Adrenal gland (tissue), 12 donors: ENCODE measurements around the gene FDX2. TPM values are rescaled to one million over a fixed set of nuclear protein-coding genes. Genes with fewer than 3 reads are reported as not detected.

Experiments
- DNase-seq, 7 donors: peaks; one replicate each; pipeline ENCODE4 v3.0.0-alpha.2; 2019 to 2020
- H3K27ac ChIP-seq, 5 donors: fragments of 200-600 bp; sonication (generic) in 4 of 5; 1 replicate in 3 of 5; 2 replicates in 2 of 5; pipeline versions ENCODE4 v1.5.1 to v1.8.0; 2016 to 2020; ENCODE audit warnings: mild to moderate bottlenecking in 1 of 5
- H3K27me3 ChIP-seq: fragments of 200-600 bp; 2 replicates; pipeline ENCODE4 v1.8.0; 2021
- H3K36me3 ChIP-seq, 2 donors: fragments of 200-600 bp; replicated peaks in 1 of 2; 1 replicate in 1 of 2; 2 replicates in 1 of 2; pipeline versions ENCODE4 v1.5.1 to v1.8.0; 2018 to 2022
- H3K4me1 ChIP-seq, 2 donors: fragments of 200-600 bp; replicated peaks in 1 of 2; 1 replicate in 1 of 2; 2 replicates in 1 of 2; pipeline versions ENCODE4 v1.5.1 to v1.8.0; 2018 to 2021
- H3K4me3 ChIP-seq, 4 donors: fragments of 200-600 bp; sonication (generic) in 3 of 4; one replicate each; pipeline ENCODE4 v1.5.1; 2016 to 2018
- H3K9me3 ChIP-seq, 3 donors: fragments of 200-600 bp; sonication (generic) in 1 of 3; replicated peaks in 1 of 3; 1 replicate in 2 of 3; 2 replicates in 1 of 3; pipeline versions ENCODE4 v1.5.1 to v1.8.0; 2016 to 2021
- POLR2A ChIP-seq, 2 donors: fragments of 450-650 bp; IDR thresholded peaks; one replicate each; pipeline ENCODE4 v1.6.1; 2017; ENCODE audit warnings: antibody characterized with exemption in 2 of 2, mild to moderate bottlenecking in 2 of 2, moderate library complexity in 1 of 2
- WGBS, 4 donors: extraction: QIAGEN DNeasy Blood & Tissue Kit in 2 of 4; methylation state at CpG; one replicate each; pipeline versions ENCODE4 v1.1.5 to v1.1.7; 2013 to 2017; 5-methylcytosine and 5-hydroxymethylcytosine counted together
- intact Hi-C, 2 donors: fragments of 100-400 bp; cut with DNase I; formaldehyde crosslinking; loops; one replicate each; pipeline versions ENCODE4 v1.14.1 to v1.15.0; 2022 to 2023
- polyA plus RNA-seq, 3 donors: library from polyadenylated mRNA; stranded (reverse); fragments of 200-250 nt in 2 of 3; fragments of 350-450 nt in 1 of 3; fragmentation: Illumina TruSeq in 1 of 3; extraction: RNeasy Lipid Tissue Mini Kit (QIAGEN cat#74804) in 1 of 3; gene quantifications; one replicate each; pipeline ENCODE4 v1.2.3, GENCODE V29; 2013 to 2014
- total RNA-seq, 9 donors: library from RNA; depleted of rRNA in 4 of 9; stranded (reverse); fragments of >200 nt in 4 of 9; fragments of 120-200 nt in 1 of 9; fragmentation: NEBNext Ultra II Directional in 1 of 9; extraction: Animal tissue kit (Norgen Biotek cat#: 25700) in 1 of 9; gene quantifications; one replicate each; pipeline versions ENCODE4 v1.1.0 to v1.2.4, GENCODE V29; 2013 to 2023
- TF ChIP-seq, protein P1 (sequence below), 6 experiments: fragments of 450-650 bp in 4 of 6; fragments of 200-600 bp in 2 of 6; sonication (generic) in 1 of 6; IDR thresholded peaks; 1 replicate in 5 of 6; 2 replicates in 1 of 6; pipeline versions ENCODE4 v1.5.1 to v1.8.0; 2016 to 2021; ENCODE audit warnings: antibody characterized with exemption in 6 of 6, mild to moderate bottlenecking in 2 of 6, moderate library complexity in 1 of 6
- donor health status: healthy with polysubstance abuse.
- donor health status: Bipolar disorder and iron deficiency.
- donor health status: DM: yes; HTN: yes; CAD: no.
- donor health status: DM: no; HTN: no; CAD: no.
- donor health status: DM: no; HTN: no; CAD: no.
- donor health status: DM: yes; HTN: yes; CAD: no.

The FDX2 gene
- total and polyA plus RNA-seq, 12 donors = 21.1 to 45.3 (median 31.3) TPM

DNA sequence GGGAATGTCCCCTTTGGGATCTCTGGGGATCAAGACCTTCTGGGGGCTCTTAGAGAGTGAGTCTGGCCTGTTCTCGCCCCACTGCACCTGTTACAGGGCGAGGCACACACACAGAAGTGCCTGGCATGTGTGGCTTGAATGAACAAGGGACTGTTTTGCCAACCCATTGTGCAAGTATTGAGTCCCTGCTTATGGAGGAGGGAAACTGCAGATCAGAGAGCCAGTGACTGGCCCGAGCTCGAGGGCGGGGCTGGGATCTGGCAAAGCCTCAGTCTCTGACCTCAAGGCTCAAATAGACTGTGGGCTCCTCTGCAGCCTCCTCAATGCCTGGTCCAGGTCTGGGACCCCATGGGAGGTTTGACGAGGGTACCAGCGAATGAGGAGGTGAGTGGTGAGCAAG is 12.0 kb upstream of the FDX2 start:
- 89 to 92% (median 91%) methylated on average over 6 to 7 of the region's 7 CpGs for WGBS, 4 donors
- no peaks in the 10 kb centered on the region for H3K9me3 ChIP-seq
- TF ChIP-seq, protein P1, sequence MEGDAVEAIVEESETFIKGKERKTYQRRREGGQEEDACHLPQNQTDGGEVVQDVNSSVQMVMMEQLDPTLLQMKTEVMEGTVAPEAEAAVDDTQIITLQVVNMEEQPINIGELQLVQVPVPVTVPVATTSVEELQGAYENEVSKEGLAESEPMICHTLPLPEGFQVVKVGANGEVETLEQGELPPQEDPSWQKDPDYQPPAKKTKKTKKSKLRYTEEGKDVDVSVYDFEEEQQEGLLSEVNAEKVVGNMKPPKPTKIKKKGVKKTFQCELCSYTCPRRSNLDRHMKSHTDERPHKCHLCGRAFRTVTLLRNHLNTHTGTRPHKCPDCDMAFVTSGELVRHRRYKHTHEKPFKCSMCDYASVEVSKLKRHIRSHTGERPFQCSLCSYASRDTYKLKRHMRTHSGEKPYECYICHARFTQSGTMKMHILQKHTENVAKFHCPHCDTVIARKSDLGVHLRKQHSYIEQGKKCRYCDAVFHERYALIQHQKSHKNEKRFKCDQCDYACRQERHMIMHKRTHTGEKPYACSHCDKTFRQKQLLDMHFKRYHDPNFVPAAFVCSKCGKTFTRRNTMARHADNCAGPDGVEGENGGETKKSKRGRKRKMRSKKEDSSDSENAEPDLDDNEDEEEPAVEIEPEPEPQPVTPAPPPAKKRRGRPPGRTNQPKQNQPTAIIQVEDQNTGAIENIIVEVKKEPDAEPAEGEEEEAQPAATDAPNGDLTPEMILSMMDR (IDR thresholded peaks at IDR 0.05) = no peak
- TF ChIP-seq POLR2A (IDR thresholded peaks at IDR 0.05) = no peak
- no peak overlapping the region for H3K4me3 ChIP-seq
- peaks cover 0 to 73% of the 10 kb centered on the region in 2 donors for H3K36me3 ChIP-seq
- no peak for DNase-seq
- intact Hi-C loops = no loop called here
- H3K4me1 ChIP-seq = peaks cover 5 to 11% of the 10 kb centered on the region in 2 donors
- H3K27ac ChIP-seq = no peak overlapping the region
- no peaks in the 10 kb centered on the region for H3K27me3 ChIP-seq

DNA sequence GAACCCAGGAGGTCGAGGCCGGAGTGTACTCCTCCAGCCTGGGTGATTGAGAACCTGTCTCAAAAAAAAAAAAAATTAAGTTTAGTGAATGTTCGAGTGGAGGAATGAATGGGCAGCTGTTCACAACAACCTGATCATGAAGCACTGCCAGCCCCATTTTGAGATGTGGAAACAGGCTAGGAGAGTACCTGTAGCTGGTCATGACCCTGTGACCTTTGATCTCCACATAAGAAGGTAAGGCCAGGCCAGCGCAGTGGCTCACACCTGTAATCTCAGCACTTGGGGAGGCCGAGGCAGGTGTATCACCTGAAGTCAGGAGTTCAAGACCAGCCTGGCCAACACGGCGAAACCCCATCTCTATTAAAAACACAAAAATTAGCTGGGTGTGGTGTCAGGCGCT is 9.9 kb upstream of the FDX2 start:
- no peaks in the 10 kb centered on the region for H3K27me3 ChIP-seq
- no peak overlapping the region for H3K27ac ChIP-seq
- TF ChIP-seq, protein P1 (IDR thresholded peaks at IDR 0.05) = no peak
- no peak for TF ChIP-seq POLR2A (IDR thresholded peaks at IDR 0.05)
- no peaks in the 10 kb centered on the region for H3K9me3 ChIP-seq
- no peak overlapping the region for H3K4me3 ChIP-seq
- no peaks in the 10 kb centered on the region for H3K4me1 ChIP-seq
- 83 to 89% (median 88%) methylated on average over 8 of the region's 8 CpGs for WGBS, 4 donors
- intact Hi-C loops = no loop called here
- no peak for DNase-seq
- H3K36me3 ChIP-seq = peaks cover 0 to 93% of the 10 kb centered on the region in 2 donors

DNA sequence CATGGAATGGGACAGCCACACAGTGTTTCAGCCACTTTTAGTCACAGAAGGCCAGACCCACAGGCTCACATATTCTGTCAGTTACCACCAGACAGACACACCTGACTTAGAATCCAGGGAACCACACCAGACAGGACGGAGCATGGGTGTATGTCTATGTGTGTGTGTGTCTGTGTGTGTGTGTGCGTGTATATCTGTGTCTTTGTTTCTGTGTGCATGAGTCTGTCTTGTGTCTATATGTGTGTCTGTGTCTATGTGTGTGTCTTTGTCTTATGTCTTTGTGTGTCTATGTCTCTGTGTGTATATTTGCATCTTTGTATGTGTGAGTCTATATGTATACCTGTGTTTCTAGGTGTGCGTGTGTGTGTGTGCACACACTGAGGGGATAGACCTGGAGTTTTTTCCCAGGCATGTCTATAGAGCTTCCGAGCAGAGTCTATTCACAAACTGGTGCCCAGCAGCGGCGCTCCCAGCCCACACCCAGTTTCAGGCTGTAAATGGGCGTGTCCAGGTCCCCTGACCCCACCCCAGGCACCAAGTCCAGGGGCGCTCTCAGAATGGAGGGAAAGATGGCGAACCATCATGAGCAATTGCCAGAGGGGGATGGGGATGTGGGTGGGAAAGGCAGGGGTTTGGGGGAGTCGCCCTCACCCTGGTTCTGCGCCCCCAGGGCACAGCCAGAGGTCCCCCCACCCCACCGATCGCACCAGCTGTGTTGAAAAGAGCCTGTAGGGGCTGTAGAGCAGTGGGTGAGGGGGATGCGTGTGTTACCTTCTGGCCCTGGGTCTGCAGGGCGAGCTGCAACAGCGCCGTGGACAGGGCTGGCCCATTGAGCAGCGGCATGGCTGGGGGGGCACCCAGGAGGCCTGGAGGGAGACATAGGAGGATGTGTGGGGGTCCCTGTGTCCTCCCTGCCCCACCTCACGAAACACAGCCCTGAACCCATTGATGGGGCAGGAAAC is 6.3 kb upstream of the FDX2 start:
- no peak for DNase-seq
- Histone ChIP-seq H3K9me3 (no peaks in the 10 kb centered on the region), H3K36me3 (peaks cover 0 to 92% of the 10 kb centered on the region in 2 donors), H3K4me3 (no peak overlapping the region), H3K27ac (no peak overlapping the region), H3K4me1 (no peaks in the 10 kb centered on the region), H3K27me3 (no peaks in the 10 kb centered on the region)
- 95 to 96% (median 96%) methylated on average over 9 to 19 of the region's 19 CpGs for WGBS, 4 donors
- intact Hi-C loops = no loop called here
- TF ChIP-seq, protein P1 (IDR thresholded peaks at IDR 0.05) = no peak
- TF ChIP-seq POLR2A (IDR thresholded peaks at IDR 0.05) = no peak

DNA sequence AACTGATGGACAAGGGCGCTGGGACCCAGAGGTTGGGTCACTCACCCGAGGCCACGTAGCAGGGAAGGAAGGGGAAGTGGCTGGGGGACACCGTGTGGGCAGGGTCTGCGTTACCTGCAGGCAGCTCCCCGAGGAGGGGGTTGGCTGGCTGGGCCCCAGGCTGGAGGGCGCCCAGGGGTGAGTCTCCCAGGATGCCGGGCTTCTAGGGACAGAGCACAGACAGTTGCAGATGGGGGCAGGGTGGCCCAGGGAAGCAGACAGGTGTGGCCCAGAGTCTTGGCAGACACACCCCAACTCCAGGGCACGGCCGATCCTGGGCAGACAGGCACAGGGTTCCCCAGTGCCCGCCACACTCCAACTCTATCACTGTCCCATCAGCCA is 5.6 kb upstream of the FDX2 start:
- intact Hi-C loops = no loop called here
- no peak for TF ChIP-seq POLR2A (IDR thresholded peaks at IDR 0.05)
- no peaks in the 10 kb centered on the region for H3K9me3 ChIP-seq
- DNase-seq = no peak
- no peaks in the 10 kb centered on the region for H3K4me1 ChIP-seq
- no peak overlapping the region for H3K27ac ChIP-seq
- no peaks in the 10 kb centered on the region for H3K27me3 ChIP-seq
- H3K36me3 ChIP-seq = peaks cover 0 to 94% of the 10 kb centered on the region in 2 donors
- H3K4me3 ChIP-seq = no peak overlapping the region
- WGBS, 4 donors = 60 to 91% (median 85%) methylated on average over 1 to 11 of the region's 11 CpGs
